ENCODE data around the gene PSG11. TPM values are rescaled to one million over a fixed set of nuclear protein-coding genes. Genes with fewer than 3 reads are reported as not detected.
"Not testable (repeated sequence)": the region's sequence is repeated elsewhere in the genome, so short reads cannot be mapped to it uniquely, and the experiment has no call there.

The PSG11 gene
- polyA plus RNA-seq, 4 donors, result not detected

GRCh38 chr19:43043492-43044180 lies 17.4 kb upstream of the PSG11 start:
- H3K27ac ChIP-seq (ENCODE audit: low read depth in 1 of 3, low read length in 2 of 3); DNase-seq; H3K4me3 ChIP-seq (ENCODE audit: low read depth in 1 of 3, low read length in 3 of 3); H3K27me3 ChIP-seq (ENCODE audit: control insufficient read depth in 3 of 3, insufficient read depth in 3 of 3, low read length in 3 of 3); H3K36me3 ChIP-seq (ENCODE audit: control insufficient read depth in 3 of 3, insufficient read depth in 2 of 3, low read depth in 1 of 3, low read length in 3 of 3); H3K4me1 ChIP-seq (ENCODE audit: control insufficient read depth in 3 of 3, insufficient read depth in 2 of 3, low read depth in 1 of 3, low read length in 2 of 3); H3K9me3 ChIP-seq (ENCODE audit: control insufficient read depth in 2 of 2, insufficient read depth in 1 of 2, low read depth in 1 of 2, low read length in 1 of 2); FAIRE-seq: not testable (repeated sequence)
- 69 to 81% (median 78%) methylated on average over 1 of the region's 1 CpG for WGBS, 3 donors

DNA sequence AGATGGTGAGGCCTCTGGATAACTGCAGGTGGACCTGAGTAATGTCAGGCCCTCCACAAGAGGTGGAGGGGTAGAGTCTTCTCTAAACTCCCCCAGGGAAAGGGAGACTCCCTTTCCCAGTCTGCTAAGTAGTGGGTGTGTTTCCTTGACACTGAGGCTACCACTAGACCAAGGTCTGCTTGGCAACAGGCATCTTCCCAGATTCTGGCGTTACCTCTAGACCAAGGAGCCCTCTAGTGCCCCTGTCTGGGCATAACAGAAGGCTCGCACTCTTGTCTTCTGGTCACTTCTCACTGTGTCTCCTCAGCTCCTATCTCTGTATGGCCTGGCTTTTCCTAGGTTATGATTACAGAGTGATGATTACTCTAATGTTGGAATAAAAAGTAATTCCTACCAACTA lies 5.4 kb upstream of the PSG11 start:
- not testable (repeated sequence) for H3K9me3 ChIP-seq (ENCODE audit: control insufficient read depth in 2 of 2, insufficient read depth in 1 of 2, low read depth in 1 of 2, low read length in 1 of 2); H3K27me3 ChIP-seq (ENCODE audit: control insufficient read depth in 3 of 3, insufficient read depth in 3 of 3, low read length in 3 of 3); DNase-seq; H3K4me1 ChIP-seq (ENCODE audit: control insufficient read depth in 3 of 3, insufficient read depth in 2 of 3, low read depth in 1 of 3, low read length in 2 of 3); H3K4me3 ChIP-seq (ENCODE audit: low read depth in 1 of 3, low read length in 3 of 3); H3K27ac ChIP-seq (ENCODE audit: low read depth in 1 of 3, low read length in 2 of 3); FAIRE-seq; H3K36me3 ChIP-seq (ENCODE audit: control insufficient read depth in 3 of 3, insufficient read depth in 2 of 3, low read depth in 1 of 3, low read length in 3 of 3)
- WGBS, 3 donors, result 25 to 52% (median 39%) methylated on average over 2 of the region's 2 CpGs

GRCh38 chr19:43028866-43029265 lies 2.6 kb upstream of the PSG11 start:
- H3K36me3 ChIP-seq (ENCODE audit: control insufficient read depth in 3 of 3, insufficient read depth in 2 of 3, low read depth in 1 of 3, low read length in 3 of 3), result no peaks in the 10 kb centered on the region
- no peaks in the 10 kb centered on the region for H3K9me3 ChIP-seq (ENCODE audit: control insufficient read depth in 2 of 2, insufficient read depth in 1 of 2, low read depth in 1 of 2, low read length in 1 of 2)
- DNase-seq (no peak), FAIRE-seq (no peak)
- H3K27ac ChIP-seq (ENCODE audit: low read depth in 1 of 3, low read length in 2 of 3), result no peak overlapping the region
- no peaks in the 10 kb centered on the region for H3K4me1 ChIP-seq (ENCODE audit: control insufficient read depth in 3 of 3, insufficient read depth in 2 of 3, low read depth in 1 of 3, low read length in 2 of 3)
- no peak overlapping the region for H3K4me3 ChIP-seq (ENCODE audit: low read depth in 1 of 3, low read length in 3 of 3)
- no peaks in the 10 kb centered on the region for H3K27me3 ChIP-seq (ENCODE audit: control insufficient read depth in 3 of 3, insufficient read depth in 3 of 3, low read length in 3 of 3)
- WGBS, 3 donors, result 74 to 78% (median 74%) methylated on average over 4 of the region's 4 CpGs

DNA sequence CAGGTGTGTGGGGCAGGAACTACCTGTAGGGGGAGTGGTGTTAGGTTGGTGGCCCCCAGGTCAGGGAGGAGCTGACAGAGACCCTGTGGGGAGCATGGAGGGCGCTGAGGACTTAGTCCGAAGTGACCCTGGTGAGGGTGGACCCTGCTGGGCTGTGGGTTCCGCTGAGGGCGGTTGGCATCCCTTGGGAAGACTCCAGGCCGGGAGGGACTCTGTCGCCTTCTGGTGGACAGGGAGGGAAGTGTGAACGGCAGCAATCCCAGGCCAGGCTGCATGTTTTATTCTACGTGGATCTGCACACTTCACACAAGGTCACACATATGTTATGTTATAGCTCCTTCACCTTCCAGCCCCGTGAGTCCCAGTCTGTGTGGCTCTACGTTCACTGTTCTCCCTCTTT lies 1.7 kb upstream of the PSG11 start:
- not testable (repeated sequence) for FAIRE-seq; H3K4me3 ChIP-seq (ENCODE audit: low read depth in 1 of 3, low read length in 3 of 3); H3K9me3 ChIP-seq (ENCODE audit: control insufficient read depth in 2 of 2, insufficient read depth in 1 of 2, low read depth in 1 of 2, low read length in 1 of 2); H3K36me3 ChIP-seq (ENCODE audit: control insufficient read depth in 3 of 3, insufficient read depth in 2 of 3, low read depth in 1 of 3, low read length in 3 of 3); H3K4me1 ChIP-seq (ENCODE audit: control insufficient read depth in 3 of 3, insufficient read depth in 2 of 3, low read depth in 1 of 3, low read length in 2 of 3); H3K27me3 ChIP-seq (ENCODE audit: control insufficient read depth in 3 of 3, insufficient read depth in 3 of 3, low read length in 3 of 3); DNase-seq; H3K27ac ChIP-seq (ENCODE audit: low read depth in 1 of 3, low read length in 2 of 3)
- WGBS, 3 donors, result 54 to 58% (median 54%) methylated on average over 8 to 10 of the region's 10 CpGs

- not testable (repeated sequence) for H3K4me3 ChIP-seq (ENCODE audit: low read depth in 1 of 3, low read length in 3 of 3); H3K9me3 ChIP-seq (ENCODE audit: control insufficient read depth in 2 of 2, insufficient read depth in 1 of 2, low read depth in 1 of 2, low read length in 1 of 2); H3K27me3 ChIP-seq (ENCODE audit: control insufficient read depth in 3 of 3, insufficient read depth in 3 of 3, low read length in 3 of 3); FAIRE-seq; H3K36me3 ChIP-seq (ENCODE audit: control insufficient read depth in 3 of 3, insufficient read depth in 2 of 3, low read depth in 1 of 3, low read length in 3 of 3); H3K27ac ChIP-seq (ENCODE audit: low read depth in 1 of 3, low read length in 2 of 3); DNase-seq; H3K4me1 ChIP-seq (ENCODE audit: control insufficient read depth in 3 of 3, insufficient read depth in 2 of 3, low read depth in 1 of 3, low read length in 2 of 3)
- 76 to 87% (median 85%) methylated on average over 8 of the region's 8 CpGs for WGBS, 3 donors
These were observed 792 bp upstream of the PSG11 start for GRCh38 chr19:43027061-43027460.

DNA sequence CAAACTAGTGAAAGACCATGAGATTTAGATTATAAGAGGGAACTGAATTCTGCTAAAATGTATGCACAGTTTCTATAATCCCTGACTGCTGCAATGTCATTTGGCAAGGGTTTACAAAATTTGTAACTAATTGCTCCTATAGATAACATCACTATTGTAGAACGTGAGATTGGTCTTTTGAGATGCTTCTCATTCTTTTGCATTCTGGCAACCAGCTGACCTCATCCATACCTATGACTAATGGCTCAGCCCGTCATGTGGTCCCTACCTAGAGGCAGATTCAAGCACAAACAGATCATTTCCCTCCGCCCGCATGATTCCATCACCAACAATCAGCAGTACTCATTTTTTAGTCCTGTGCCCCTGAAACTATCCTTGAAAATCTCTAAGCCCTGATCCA lies 4.2 kb downstream of the PSG11 start:
- not testable (repeated sequence) for FAIRE-seq; H3K36me3 ChIP-seq (ENCODE audit: control insufficient read depth in 3 of 3, insufficient read depth in 2 of 3, low read depth in 1 of 3, low read length in 3 of 3); H3K4me1 ChIP-seq (ENCODE audit: control insufficient read depth in 3 of 3, insufficient read depth in 2 of 3, low read depth in 1 of 3, low read length in 2 of 3); H3K4me3 ChIP-seq (ENCODE audit: low read depth in 1 of 3, low read length in 3 of 3); DNase-seq; H3K27ac ChIP-seq (ENCODE audit: low read depth in 1 of 3, low read length in 2 of 3); H3K27me3 ChIP-seq (ENCODE audit: control insufficient read depth in 3 of 3, insufficient read depth in 3 of 3, low read length in 3 of 3); H3K9me3 ChIP-seq (ENCODE audit: control insufficient read depth in 2 of 2, insufficient read depth in 1 of 2, low read depth in 1 of 2, low read length in 1 of 2)
- WGBS, 3 donors, result 49 to 58% (median 55%) methylated on average over 4 of the region's 4 CpGs

DNA sequence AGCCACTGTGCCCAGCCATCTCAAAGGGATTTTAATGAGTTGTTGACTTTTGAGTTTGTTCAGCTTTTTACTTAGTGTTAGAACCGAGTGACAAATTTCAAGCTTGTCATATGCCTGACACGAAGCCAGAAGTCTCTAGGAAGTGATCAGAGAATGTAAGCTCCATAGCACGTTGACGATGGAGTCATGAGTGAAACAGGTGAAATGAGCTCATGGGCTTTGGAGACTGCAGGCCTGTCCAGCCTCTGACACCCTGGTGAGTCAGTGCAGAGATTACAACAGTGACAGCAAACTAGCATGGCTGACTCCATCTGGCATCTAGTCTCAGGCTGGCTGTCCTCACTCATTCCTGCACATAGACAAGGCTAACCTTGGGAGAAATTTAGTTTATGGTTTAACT lies 4.6 kb downstream of the PSG11 start:
- H3K9me3 ChIP-seq (ENCODE audit: control insufficient read depth in 2 of 2, insufficient read depth in 1 of 2, low read depth in 1 of 2, low read length in 1 of 2); FAIRE-seq; H3K4me1 ChIP-seq (ENCODE audit: control insufficient read depth in 3 of 3, insufficient read depth in 2 of 3, low read depth in 1 of 3, low read length in 2 of 3); H3K36me3 ChIP-seq (ENCODE audit: control insufficient read depth in 3 of 3, insufficient read depth in 2 of 3, low read depth in 1 of 3, low read length in 3 of 3); H3K27ac ChIP-seq (ENCODE audit: low read depth in 1 of 3, low read length in 2 of 3); DNase-seq; H3K4me3 ChIP-seq (ENCODE audit: low read depth in 1 of 3, low read length in 3 of 3); H3K27me3 ChIP-seq (ENCODE audit: control insufficient read depth in 3 of 3, insufficient read depth in 3 of 3, low read length in 3 of 3): not testable (repeated sequence)
- 65 to 76% (median 75%) methylated on average over 4 of the region's 4 CpGs for WGBS, 3 donors

DNA sequence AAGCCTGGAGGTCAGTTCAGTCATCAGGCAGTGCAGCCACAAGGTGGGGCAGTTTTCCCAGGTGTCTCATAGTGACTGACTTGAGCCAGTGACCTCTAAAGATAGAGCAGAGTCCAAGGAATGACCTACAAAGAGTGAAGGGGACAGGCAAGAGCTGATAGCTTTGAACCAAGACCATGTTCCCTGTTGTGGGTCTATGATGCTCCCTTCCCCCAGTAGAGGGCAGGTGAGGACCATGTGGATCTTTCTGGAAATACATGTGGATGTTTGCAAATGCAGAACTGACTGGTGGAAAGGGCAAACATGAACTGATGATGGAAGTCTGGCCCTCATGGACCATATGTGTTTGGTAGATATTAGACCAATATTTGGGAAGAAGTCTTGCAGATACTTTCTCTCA lies 6.7 kb downstream of the PSG11 start:
- not testable (repeated sequence) for H3K9me3 ChIP-seq (ENCODE audit: control insufficient read depth in 2 of 2, insufficient read depth in 1 of 2, low read depth in 1 of 2, low read length in 1 of 2); H3K4me3 ChIP-seq (ENCODE audit: low read depth in 1 of 3, low read length in 3 of 3); DNase-seq; H3K36me3 ChIP-seq (ENCODE audit: control insufficient read depth in 3 of 3, insufficient read depth in 2 of 3, low read depth in 1 of 3, low read length in 3 of 3); H3K4me1 ChIP-seq (ENCODE audit: control insufficient read depth in 3 of 3, insufficient read depth in 2 of 3, low read depth in 1 of 3, low read length in 2 of 3); FAIRE-seq; H3K27me3 ChIP-seq (ENCODE audit: control insufficient read depth in 3 of 3, insufficient read depth in 3 of 3, low read length in 3 of 3); H3K27ac ChIP-seq (ENCODE audit: low read depth in 1 of 3, low read length in 2 of 3)

- not testable (repeated sequence) for H3K4me1 ChIP-seq (ENCODE audit: control insufficient read depth in 3 of 3, insufficient read depth in 2 of 3, low read depth in 1 of 3, low read length in 2 of 3); H3K36me3 ChIP-seq (ENCODE audit: control insufficient read depth in 3 of 3, insufficient read depth in 2 of 3, low read depth in 1 of 3, low read length in 3 of 3); H3K9me3 ChIP-seq (ENCODE audit: control insufficient read depth in 2 of 2, insufficient read depth in 1 of 2, low read depth in 1 of 2, low read length in 1 of 2); H3K27me3 ChIP-seq (ENCODE audit: control insufficient read depth in 3 of 3, insufficient read depth in 3 of 3, low read length in 3 of 3); FAIRE-seq; H3K27ac ChIP-seq (ENCODE audit: low read depth in 1 of 3, low read length in 2 of 3); H3K4me3 ChIP-seq (ENCODE audit: low read depth in 1 of 3, low read length in 3 of 3); DNase-seq
- WGBS, 3 donors, result 53 to 61% (median 60%) methylated on average over 4 of the region's 4 CpGs
These were observed 20.4 kb downstream of the PSG11 start for GRCh38 chr19:43005841-43006240.

Data from small intestine (tissue), 7 donors.